ENCODE data around the gene DKK3.

DKK3 gene

GRCh38 chr11:11966354-11966741, 42.1 kb downstream of the DKK3 start:
- no peak for DNase-seq

DNA sequence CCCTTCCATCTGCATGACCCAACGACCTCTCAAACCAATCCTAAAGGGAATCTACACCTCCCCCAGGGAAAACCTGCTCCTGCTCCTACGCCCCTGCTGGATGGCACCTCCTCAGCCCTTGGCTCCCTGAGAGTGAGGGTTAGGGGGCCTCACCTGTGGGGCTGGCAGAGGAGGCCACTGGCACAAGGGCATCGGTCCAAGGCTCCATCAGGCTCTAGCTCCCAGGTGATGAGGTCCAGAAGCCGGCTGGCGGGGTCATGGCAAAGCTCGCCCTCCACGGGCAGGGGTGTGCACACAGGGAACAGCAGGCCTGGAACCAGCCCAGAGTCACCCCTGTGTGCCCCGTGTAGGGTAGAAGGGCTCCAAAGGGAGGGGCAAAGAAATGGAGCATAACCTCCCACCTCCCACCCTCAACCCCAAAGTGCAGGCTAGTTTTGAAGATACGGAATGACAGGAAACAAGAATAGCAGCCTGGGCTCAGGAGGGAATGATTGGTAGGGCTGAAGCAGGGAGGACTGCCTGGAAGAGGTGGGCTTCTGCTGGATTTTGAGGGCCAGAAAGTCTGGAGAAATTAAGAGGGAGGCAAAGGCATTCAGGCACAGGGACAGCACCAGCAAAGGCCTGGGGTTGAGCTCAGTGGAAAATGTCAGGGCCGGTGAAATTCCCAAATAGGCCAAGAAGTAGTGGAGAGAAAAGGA, 42.6 kb downstream of the DKK3 start:
- DNase-seq = no peak

DNA sequence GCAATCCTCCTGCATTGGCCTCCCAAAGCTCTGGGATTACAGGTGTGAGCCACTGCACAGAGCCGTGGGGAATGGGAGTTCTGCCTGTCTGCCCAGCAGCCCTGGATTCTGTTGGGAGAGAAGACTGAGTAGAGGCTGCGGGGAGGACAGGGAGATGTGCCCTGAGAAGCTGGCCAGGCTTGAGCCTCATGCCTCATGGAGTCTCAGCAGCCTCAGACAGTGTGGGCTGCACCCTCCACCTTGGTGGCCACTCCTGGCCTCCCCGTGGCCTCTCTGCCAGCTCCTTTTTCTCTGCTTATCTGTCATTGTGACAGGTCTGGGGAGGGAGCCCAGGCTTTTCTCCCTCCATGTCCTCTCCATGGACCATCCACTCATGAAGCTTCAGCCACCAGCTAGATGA, 43.2 kb downstream of the DKK3 start:
- no peak for DNase-seq

DNA sequence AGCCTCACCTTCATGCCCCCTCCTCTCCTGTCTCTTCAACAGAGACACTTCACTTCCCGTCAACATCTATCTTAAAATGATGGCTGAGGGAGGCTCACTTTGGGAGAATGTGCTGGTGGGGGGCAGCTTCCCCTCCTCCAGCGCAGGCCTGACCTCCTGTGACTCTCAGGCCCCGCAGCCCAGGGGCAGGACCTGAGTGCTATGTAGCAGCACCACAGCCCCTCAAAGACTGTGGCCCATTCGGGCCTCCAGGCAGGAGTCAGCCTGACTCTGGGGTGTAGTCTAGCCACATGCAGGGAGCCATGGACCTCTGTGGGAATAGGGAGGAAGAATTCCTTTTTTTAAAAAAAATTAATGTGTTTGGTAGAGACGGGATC, 43.7 kb downstream of the DKK3 start:
- no peak for DNase-seq

DNA sequence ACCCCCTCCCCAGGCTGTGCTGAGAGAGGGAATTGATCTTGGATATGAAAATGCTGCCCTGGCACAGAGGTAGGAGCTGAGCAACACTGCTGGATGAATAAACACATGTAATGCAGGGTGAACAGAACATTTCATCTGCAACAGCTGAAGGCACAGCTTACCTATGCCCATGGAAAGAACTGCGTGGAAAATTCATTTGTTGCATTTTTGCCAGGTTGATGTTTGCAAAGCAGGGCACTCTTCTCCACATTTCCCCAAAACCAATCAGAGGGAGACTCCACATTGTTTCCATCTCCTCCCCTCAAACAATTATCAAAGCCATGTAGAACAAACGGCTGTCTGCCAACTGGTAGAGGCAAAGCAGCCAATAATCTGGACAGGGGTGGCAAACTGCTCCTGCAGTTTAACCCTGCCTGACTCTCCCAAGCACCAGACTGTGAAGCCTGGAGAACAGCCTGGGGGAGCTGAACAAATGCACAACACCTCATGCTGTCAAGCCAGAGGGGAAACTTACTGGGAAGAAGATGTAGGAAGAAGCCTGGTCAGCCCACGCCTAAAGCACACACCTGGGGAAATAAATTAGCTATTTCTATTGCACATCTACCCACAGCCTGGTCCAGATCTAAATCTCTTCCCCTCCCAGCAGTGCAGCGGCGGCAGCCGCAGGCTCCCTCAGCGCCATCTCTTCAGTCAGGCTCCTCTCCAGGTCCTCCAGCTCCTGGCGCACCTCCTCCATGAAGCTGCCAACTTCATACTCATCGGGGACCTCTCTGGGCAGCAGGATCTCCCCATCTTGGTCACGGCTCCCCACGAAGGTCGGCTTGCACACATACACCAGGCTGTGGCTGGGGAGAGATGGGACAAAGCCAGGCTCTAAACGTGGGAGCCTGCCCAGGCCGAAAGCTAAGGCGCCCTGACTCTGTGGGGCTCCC, 44.3 kb downstream of the DKK3 start:
- no peak for DNase-seq

- no peak for DNase-seq
Measured at GRCh38 chr11:11963067-11963466, 45.4 kb downstream of the DKK3 start.

GRCh38 chr11:11961399-11962028, 46.9 kb downstream of the DKK3 start:
- no peak for DNase-seq

DNA sequence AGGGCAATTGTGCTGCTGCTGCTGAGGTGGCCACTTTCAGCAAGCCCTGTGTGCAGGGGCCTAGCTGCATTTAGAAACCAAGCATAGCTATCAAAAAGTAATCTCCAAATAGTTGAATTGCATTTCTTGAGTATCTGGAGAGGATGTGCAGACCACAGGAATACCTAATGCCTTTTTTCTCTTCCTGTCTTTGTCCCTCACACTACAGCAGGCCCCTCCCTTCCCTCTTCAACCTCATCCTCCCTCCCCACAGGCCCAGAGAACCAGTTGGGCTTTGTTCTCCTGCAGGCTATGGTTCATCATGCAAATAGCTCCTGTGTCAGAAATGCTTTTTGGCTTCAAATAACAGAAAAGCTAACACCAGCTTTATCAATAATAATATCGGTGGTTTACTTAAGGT, 47.7 kb downstream of the DKK3 start:
- peak; percentile 18 for DNase-seq

- DNase-seq = no peak
Measured at GRCh38 chr11:11959601-11960000, 48.8 kb downstream of the DKK3 start.

DNA sequence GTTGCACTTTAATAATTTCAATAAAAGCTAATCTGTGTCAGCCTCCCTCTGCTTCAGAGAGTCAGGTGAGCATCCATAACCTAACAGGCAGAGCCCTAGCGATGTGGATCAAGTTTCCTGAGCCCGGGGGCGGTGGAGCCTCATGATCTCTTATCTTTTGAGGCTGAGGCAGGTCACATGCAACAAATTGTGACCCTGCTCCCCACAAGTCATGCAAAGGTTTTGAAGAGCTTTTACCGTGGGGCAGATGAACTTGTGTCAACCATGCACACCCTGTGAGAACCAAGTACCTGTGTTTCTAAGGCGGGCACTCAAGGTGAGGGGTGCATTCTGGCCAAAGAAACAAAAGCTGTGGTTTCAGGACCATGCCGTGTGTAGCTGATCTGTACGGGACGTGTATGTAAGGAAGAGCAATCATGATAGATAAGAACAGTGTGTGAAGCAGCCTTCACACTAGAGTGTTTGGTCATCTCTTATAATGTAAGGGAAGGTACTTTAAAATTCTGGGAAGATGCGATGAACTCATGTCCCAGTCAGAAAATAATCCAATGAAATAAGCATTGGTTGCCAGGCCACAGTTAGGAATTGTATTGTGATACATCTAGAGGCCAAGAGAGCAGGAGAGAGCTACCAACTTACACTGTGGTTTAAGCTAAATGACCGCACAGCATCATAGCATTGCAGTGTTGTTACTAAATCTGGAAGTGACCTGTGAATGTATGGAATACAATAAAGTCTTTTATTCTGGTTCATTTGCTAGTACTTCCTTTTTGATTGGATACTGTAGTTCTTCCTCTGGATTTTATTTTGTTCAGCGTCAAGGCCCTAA, 49.8 kb downstream of the DKK3 start:
- no peak for DNase-seq

GRCh38 chr11:11956006-11956405, 52.4 kb downstream of the DKK3 start:
- DNase-seq = no peak

DNA sequence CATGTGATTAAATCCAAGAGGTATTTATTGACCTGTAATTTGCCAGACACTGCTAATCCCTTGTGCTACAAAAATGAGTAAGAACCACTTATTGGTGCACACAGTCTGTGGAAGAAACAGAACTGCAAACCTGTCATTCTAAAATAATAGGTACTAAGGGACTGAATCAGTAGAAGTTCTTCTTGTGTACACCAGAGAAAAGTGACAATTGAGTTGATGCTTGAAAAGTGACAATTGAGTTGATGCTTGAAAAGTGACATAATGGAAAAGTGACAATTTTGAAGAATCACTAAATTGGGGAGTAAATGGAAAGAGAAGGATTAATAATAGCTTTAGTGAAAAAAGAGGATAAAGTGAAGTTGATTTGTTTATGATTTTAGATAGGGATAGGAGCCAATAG, 56.4 kb downstream of the DKK3 start:
- DNase-seq = no peak

- no peak for DNase-seq
Measured at GRCh38 chr11:11949482-11949881, 58.9 kb downstream of the DKK3 start.

GRCh38 chr11:11948242-11948947, 60.0 kb downstream of the DKK3 start:
- no peak for DNase-seq

DNA sequence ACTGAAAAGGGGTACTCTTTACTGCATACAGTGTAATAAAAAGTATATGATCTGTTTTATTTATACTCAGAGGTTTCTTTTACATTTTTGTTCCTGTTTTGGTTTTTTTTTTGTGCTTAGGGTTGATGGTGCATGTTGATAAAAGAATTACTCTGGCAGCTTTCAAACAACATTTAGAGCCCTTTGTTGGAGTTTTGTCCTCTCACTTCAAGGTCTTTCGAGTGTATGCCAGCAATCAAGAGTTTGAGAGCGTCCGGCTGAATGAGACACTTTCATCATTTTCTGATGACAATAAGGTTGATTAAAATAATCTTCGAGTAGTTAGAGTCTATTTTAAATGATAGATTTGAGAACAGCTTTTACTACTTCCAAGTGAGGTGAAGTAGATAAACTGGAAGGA, 60.6 kb downstream of the DKK3 start:
- DNase-seq = no peak

GRCh38 chr11:11946878-11947277, 61.5 kb downstream of the DKK3 start:
- no peak for DNase-seq

DNA sequence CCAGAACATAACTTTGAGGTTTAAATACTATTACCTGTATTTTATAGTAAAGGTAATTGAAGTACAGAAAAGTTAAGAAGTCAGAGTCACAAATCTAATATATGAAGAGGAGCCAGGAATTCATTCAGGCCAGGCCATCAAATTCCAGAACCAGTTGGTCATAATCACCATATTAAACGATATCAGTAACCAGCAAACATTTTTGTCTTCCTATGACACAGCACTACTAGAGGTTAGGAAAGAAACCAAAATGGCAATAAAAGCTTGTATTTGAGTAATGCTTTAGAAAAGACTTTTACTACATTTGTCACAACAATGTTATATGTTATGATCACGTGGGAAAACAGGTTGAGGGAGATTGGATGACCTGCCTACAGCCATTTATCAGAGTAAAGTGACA, 62.2 kb downstream of the DKK3 start:
- DNase-seq = no peak

DNA sequence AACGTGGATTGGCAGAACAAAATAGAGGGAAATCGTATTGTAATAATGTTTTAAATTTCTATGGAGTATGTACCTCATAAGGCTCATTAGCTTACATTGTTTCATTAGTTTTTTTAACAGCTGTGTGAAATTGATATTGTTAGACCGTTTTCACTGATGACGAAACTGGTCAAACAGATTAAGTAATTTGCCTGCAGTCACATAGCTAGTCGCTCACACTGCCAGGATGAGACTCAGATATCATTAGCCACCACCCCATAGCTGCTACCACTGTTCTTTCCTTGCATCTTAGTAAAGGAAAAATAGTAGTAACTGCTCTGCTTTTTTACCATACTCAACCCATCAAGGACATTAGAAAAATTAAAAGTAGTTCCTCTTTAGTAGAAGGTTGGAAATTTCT, 64.0 kb downstream of the DKK3 start:
- no peak for DNase-seq

GRCh38 chr11:11942668-11943067, 65.8 kb downstream of the DKK3 start:
- no peak for DNase-seq

DNA sequence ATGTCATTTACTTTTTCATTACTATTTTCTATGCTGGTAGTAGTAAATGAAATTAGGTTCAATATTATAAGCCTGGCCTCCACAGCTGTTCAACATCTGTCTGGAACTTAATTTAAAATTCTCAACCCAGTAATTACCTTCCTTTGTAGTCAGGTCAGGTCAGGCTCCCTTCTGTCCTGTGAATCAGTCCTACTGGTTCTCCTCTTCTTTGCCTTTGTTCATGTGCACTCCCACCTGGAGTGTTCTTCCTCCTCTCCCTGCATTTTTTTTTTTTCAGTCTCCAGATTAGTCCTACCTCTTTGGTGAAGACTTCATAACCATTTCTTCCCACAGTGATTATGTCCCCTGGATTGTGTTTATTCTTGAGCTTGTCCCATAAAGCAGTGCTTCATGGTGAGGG, 67.9 kb downstream of the DKK3 start:
- no peak for DNase-seq

- no peak for DNase-seq
Measured at GRCh38 chr11:11937957-11938356, 70.5 kb downstream of the DKK3 start.

DNA sequence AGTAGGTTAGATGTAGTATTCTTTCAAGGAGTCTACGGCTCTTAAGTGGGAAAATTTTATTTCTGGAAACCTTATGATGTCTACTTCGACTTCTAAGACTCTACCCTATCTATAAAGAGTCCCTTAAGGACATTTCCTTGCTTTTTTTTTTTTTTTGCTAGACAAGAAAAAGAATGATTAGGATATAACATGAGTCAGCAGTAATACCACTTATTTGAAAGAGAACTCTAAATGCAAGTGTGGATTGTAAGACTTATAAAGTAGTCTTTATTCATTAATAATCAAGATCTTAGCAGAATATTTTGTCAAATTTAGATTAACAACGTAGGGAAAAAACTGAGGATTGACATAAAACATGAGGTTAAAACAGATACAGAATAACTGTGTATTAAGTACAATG, 71.0 kb downstream of the DKK3 start:
- no peak for DNase-seq

All from activated effector memory CD4-positive, alpha-beta T cell treated with Interleukin-2 at 50 U/mL for 16 hours (primary cell).